SHP77 (cell line): ENCODE data around the gene MCUR1.
"Not testable (repeated sequence)": the region's sequence is repeated elsewhere in the genome, so short reads cannot be mapped to it uniquely, and the experiment has no call there.

Experiments
- DNase-seq, 2 experiments: peaks; one replicate each; lab custom pipeline; 2025; lab: John Stamatoyannopoulos, UW

MCUR1 gene

DNA sequence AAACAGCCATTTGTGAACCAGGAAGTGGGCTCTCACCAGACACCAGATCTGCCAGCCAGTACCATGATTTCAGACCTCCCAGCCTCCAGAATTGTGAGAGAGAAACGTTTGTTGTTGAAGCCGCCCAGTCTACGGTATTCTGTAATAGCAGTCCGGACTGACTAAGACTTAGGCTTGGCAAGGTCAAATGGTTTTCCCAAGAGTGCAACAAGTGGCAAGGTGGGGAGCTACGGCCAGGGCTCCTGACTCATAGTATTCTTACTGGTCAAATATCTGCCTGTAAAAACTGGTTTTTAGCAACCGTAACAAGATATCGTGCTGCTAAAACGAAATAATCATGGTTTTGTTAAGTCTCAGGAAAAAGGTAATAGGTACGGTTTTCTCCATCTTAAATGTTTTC is 37.8 kb downstream of the MCUR1 start:
- no peak for DNase-seq

DNA sequence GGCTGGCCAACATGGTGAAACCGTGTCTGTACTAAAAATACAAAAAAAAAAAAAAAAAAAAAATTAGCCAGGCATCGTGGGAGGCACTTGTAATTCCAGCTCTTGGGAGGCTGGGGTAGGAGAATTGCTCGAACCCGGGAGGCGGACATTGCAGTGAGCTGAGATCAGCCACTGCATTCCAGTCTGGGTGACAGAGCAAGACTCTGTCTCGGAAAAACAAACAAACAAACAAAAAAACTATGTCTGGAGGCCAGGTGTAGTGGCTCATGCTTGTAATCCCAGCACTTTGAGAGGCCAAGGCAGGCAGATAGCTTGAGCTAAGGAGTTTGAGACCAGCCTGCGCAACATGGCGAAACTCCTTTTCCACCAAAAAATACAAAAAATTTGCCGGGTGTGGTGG is 38.9 kb downstream of the MCUR1 start:
- not testable (repeated sequence) for DNase-seq

DNA sequence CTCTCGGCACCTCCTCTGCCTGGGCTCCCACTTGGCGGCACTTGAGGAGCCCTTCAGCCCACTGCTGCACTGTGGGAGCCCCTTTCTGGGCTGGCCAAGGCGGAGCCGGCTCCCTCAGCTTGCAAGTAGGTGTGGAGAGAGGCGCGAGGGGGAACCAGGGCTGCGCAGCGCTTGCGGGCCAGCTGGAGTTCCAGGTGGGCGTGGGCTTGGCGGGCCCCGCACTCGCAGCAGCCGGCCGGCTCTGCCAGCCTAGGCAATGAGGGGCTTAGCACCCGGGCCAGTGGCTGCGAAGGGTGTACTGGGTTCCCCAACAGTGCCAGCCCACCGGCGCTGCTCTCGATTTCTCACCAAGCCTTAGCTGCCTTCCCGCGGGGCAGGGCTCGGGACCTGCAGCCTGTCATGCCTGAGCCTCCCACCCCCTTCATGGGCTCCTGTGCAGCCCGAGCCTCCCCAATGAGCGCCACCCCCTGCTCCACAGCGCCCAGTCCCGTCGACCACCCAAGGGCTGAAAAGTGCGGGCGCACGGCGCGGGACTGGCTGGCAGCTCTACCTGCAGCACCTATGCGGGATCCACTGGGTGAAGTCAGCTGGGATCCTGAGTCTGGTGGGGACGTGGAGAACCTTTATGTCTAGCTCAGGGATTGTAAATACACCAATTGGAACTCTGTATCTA is 41.9 kb downstream of the MCUR1 start:
- not testable (repeated sequence) for DNase-seq

DNA sequence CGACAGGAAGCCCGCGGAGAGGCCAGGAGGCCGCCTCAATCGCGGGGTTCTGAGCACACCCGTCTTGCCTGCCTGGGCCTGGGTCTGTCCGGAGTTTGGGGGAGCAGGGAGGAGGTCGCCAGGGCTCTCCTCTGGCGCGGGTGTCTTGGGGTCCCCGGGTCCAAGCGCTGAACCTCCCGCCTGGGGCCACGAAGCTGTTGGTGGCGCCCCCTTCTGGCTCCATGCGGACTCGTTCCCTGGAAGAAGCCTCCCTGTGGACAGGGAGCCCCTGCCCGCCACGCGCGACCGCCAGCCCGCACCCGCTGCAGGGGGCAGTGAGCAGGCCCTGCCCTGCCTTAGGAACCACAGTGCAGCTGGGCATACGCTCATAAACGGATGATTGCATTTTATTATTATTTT is 44.7 kb downstream of the MCUR1 start:
- no peak for DNase-seq

GRCh38 chr6:13769034-13769654 is 45.2 kb downstream of the MCUR1 start:
- DNase-seq, result no peak

- DNase-seq, result peak in 1 of 2 experiments; percentile 35
Measured at GRCh38 chr6:13767121-13767808, 47.1 kb downstream of the MCUR1 start.

GRCh38 chr6:13766201-13766634 is 48.1 kb downstream of the MCUR1 start:
- no peak for DNase-seq

DNA sequence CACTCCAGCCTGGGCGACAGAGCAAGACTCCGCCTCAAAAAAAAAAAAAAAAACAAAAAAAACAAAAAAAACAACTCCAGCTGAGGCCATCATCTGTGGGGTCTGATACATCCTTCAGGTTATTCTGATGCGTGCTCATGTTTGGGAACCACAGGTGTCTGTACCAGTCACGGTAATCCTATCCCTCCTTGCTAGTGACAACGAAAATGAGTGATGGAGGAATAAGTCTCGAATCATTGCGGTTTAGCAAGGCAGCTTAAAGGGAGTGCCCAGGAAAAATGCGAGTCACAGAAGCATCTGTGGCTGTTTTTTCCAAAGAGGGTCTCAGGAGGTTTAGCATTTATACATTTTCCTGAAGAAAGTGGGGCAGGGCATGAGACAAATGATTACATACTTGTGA is 48.8 kb downstream of the MCUR1 start:
- DNase-seq, result no peak

- no peak for DNase-seq
Measured at GRCh38 chr6:13764996-13765395, 49.4 kb downstream of the MCUR1 start.

DNA sequence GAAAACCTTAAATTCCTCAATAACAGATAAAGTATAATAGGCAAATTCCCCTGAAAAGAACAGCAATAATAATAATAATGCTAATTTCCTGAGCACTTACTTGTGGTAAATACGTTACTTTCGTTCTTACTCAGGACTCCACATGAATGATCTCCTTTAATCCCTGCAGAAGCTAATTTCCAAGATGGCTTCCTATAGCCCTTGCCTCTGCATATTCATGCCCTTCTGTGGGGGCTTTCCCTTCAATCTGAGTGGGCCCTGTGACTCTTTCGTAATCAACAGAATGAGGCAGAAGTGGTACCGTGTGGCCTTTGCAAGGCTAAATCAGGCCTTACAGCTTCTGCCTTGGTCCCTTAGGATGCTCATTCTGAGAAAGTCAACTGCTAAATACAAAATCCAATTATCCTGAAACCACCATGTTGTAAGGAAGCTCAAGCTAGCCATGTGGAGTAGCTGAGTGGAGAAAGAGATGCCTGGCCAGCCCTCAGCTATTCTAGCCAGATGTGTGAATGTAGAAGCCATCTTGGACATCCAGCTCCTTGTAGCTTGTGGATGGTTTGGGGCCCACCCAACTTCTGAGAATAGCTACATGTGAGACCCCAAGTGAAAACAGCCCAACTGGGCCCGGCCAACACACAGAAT is 50.5 kb downstream of the MCUR1 start:
- DNase-seq, result no peak

DNA sequence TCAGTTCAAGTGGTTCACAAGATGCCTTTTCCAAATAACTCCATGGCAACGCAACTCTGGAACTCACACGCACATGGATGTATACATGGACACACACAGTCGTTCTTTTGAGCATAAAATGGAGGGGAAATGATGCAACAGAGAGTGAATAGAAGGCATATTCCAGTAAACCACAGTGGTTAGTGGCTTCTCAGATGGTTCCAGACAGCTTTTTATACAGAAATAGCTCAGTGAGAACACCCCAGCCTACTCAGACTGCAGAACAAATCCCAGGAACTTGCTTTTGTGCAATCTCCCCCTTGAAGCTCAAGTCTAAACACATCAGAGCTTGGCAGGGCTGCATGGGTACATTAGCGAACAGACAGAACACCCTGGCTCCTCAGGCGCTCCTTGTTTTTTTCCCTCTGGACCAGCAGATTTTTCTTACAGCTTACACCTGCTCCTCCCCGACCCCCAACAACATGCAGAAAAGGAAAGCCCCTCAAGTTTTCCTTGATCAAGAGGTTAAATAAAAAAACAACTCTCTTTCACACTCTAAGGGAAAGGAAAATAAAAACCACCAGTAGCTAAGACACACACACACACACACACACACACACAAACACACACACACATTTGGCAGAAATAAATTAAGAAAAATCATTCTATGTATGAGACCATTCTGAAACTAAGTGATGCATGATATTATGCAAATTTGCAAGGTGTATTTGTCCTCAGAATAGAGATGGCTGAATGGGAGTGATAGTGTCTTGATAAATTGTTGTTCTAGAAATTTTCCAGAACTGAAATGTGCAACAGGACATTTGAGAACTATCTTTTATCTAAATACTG is 51.5 kb downstream of the MCUR1 start:
- no peak for DNase-seq

- DNase-seq, result no peak
Measured at GRCh38 chr6:13761361-13762036, 52.9 kb downstream of the MCUR1 start.

DNA sequence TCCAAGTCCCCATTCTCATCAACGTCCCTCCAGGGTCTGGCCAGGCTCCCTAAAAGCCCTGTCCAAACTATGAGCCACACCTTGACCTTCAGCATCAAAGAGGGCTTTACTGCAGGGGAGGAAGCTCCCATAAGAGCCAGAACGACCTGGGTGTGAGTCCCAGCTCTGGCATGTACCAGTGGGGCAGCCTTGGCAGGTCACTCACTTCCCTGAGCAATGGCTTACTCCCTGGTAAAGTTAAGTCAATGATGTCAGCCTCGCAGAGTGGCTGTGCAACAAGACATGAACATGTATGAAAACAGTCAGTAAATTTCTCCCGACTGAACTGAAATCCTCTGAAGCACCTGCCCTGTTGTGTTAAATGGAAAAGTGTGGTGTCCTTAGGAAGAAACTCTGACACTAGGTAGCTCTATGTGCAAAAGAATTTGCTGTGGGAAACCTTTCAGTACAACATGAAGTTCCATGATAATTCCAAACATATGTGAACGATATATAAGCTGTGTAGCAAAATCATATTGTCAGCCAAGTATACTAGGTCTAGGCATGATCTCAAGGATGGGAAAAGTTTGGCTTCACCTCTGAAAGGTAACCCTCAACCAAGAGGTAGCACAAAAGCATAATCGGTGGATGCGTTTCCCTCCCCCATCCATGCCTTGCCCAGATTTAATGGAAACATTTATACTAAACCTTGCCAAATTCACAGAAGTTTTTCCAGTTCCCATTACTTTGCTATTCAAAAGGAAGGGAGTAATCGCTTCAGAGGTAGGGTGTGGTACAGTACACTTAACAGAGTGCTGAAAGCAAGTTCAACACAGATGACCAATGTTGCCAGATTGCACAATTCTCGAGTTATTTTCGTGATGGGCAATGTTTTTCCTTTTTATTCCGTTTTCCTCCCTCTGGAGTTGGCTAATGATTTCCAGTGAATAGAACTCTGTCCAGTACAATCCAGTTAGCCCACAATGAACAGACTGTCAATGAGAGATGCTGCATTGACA is 53.8 kb downstream of the MCUR1 start:
- no peak for DNase-seq

DNA sequence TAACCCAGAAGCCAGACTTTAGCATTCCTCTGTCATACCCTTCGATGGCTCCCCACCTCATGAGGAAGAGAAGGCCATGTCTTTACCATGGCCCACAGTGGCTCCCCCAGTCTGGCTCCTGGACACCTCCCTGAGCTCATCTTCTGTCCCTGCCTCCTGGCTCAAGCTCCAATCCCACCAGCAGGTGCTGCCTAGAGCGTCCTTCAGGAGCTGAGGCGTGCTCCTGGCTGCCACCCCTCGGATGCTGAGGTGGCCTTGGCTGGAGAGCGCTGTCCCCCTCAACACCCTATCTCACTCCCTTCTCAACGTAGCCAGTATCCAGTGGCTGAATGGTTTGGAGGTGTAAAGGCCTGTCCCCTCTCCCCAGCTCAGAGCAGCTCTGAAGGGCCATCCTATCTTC is 55.3 kb downstream of the MCUR1 start:
- DNase-seq, result no peak

DNA sequence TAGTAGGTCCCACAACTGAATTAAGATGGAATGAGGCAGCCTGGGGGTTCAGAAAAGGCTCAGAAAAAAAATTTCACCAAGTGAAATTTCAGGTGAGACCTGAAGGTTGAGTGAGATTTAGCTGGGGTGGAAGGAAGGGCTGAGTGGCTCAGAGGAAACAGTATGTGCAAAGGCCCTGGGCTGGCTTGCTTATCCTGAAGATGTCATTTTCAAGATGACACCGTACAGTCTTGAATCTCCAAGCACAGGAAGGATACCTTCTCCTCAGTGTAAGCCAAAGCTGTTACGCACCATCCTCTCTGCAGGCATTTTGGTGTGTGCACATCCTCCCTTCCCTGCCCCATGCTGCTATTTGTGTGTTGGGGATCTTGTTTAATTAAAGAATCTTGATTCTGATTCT is 59.7 kb downstream of the MCUR1 start:
- no peak for DNase-seq

DNA sequence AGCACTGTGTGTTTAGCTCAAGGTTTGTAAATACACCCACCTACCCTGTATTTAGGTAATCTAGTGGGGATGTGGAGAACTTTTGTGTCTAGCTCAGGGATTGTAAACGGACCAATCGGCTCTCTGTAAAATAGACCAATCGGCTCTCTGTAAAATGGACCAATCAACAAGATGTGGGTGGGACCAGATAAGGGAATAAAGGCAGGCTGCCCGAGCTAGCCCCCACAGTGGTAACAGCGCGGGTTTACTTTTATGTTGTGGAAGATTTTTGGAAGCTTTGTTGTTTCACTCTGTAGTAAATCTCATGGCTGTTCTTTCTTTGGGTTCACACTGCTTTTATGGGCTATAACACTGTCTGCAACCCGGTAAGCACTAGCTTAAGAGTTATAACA is 70.6 kb downstream of the MCUR1 start:
- no peak for DNase-seq

DNA sequence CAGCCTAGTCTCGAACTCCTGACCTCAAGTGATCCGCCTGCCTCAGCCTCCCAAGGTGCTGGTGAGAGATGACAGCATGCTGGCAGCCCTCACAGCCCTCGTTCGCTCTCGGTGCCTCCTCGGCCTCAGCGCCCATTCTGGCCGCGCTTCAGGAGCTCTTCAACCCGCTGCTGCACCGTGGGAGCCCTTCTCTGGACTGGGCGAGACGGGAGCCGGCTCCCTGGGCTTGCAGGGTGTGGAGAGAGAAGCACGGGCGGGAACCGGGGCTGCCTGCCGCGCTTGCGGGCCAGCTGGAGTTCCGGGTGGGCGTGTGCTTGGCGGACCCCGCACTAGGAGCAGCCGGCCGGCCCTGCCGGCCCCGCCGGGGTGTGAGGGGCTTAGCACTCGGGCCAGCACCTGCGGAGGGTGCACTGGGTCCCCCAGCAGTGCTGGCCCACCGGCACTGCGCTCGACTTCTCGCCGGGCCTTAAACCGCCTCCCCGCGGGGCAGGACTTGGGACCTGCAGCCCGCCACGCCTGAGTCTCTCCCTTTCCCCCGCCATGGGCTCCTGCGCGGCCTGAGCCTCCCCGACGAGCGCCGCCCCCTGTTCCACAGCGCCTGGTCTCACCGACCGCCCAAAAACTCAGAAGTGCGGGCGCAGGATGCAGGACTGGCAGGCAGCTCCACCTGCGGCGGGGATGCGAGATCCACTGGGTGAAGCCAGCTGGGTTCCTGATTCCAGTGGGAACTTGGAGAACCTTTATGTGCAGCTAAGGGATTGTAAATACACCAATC is 71.2 kb downstream of the MCUR1 start:
- no peak for DNase-seq

- DNase-seq, result no peak
Measured at GRCh38 chr6:13741365-13741764, 73.0 kb downstream of the MCUR1 start.
